ENCODE data around the gene FUCA1.

Gene FUCA1

GRCh38 chr1:23797478-23798448, 70.3 kb downstream of the FUCA1 start:
- no peak for TF ChIP-seq CTCF (IDR thresholded peaks at IDR 0.05; ENCODE audit: insufficient read depth, low read length, poor library complexity, severe bottlenecking)
- no peak for DNase-seq (ENCODE audit: extremely low read depth, insufficient read length)
- no peak overlapping the region for H3K4me3 ChIP-seq (replicated peaks; ENCODE audit: low read depth, low read length)
- H3K36me3 ChIP-seq (ENCODE audit: control insufficient read depth, insufficient read depth, low read length), result peaks cover 23% of the 10 kb centered on the region
- no peaks in the 10 kb centered on the region for H3K27me3 ChIP-seq (replicated peaks; ENCODE audit: control insufficient read depth, insufficient read depth, low read length)

- peaks cover 23% of the 10 kb centered on the region for H3K36me3 ChIP-seq (ENCODE audit: control insufficient read depth, insufficient read depth, low read length)
- no peak for DNase-seq (ENCODE audit: extremely low read depth, insufficient read length)
- peak; percentile 10 for TF ChIP-seq CTCF (IDR thresholded peaks at IDR 0.05; ENCODE audit: insufficient read depth, low read length, poor library complexity, severe bottlenecking)
- H3K27me3 ChIP-seq (replicated peaks; ENCODE audit: control insufficient read depth, insufficient read depth, low read length), result no peaks in the 10 kb centered on the region
- no peak overlapping the region for H3K4me3 ChIP-seq (replicated peaks; ENCODE audit: low read depth, low read length)
Measured at GRCh38 chr1:23796466-23797271, 71.4 kb downstream of the FUCA1 start.

- Histone ChIP-seq H3K27me3 (replicated peaks; ENCODE audit: control insufficient read depth, insufficient read depth, low read length) (no peaks in the 10 kb centered on the region), H3K4me3 (replicated peaks; ENCODE audit: low read depth, low read length) (no peak overlapping the region), H3K36me3 (ENCODE audit: control insufficient read depth, insufficient read depth, low read length) (peaks cover 23% of the 10 kb centered on the region)
- no peak for TF ChIP-seq CTCF (IDR thresholded peaks at IDR 0.05; ENCODE audit: insufficient read depth, low read length, poor library complexity, severe bottlenecking)
- DNase-seq (ENCODE audit: extremely low read depth, insufficient read length), result no peak
Measured at GRCh38 chr1:23795676-23796465, 72.2 kb downstream of the FUCA1 start.
